ENCODE results near the gene PPP2R2B. TPM values are rescaled to one million over a fixed set of nuclear protein-coding genes. Genes with fewer than 3 reads are reported as not detected.

PPP2R2B gene
- total RNA-seq, 1 donor: not detected

DNA sequence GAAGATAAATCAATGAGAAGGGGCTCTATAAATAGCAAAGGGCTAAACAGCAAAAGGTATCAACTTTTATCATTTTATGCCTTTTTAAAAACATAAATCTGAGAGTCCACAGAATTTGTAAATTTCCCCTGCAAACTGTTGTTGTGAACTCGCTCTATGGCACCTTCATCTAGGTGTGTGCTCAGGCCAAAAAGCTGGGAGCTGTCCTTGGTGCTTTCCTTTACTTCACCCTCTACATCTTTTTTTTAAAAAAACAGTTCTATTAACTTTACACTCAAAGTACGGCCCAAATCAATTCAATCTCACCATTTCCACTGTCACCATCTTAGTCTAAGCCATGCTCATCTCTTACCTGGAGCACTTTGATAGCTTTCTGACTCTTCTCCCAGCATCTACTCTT is 254.4 kb downstream of the PPP2R2B start:
- H3K4me3 ChIP-seq (ENCODE audit: insufficient read depth, low read length): no peak overlapping the region
- H3K79me2 ChIP-seq (ENCODE audit: insufficient read depth, low read length): no peaks in the 10 kb centered on the region
- H3K36me3 ChIP-seq (ENCODE audit: insufficient read depth, low read length): no peaks in the 10 kb centered on the region
- H3K27me3 ChIP-seq (ENCODE audit: insufficient read depth, low read length): no peaks in the 10 kb centered on the region
- DNase-seq (ENCODE audit: insufficient read length, low spot score, missing footprints): no peak
- TF ChIP-seq, protein P1, sequence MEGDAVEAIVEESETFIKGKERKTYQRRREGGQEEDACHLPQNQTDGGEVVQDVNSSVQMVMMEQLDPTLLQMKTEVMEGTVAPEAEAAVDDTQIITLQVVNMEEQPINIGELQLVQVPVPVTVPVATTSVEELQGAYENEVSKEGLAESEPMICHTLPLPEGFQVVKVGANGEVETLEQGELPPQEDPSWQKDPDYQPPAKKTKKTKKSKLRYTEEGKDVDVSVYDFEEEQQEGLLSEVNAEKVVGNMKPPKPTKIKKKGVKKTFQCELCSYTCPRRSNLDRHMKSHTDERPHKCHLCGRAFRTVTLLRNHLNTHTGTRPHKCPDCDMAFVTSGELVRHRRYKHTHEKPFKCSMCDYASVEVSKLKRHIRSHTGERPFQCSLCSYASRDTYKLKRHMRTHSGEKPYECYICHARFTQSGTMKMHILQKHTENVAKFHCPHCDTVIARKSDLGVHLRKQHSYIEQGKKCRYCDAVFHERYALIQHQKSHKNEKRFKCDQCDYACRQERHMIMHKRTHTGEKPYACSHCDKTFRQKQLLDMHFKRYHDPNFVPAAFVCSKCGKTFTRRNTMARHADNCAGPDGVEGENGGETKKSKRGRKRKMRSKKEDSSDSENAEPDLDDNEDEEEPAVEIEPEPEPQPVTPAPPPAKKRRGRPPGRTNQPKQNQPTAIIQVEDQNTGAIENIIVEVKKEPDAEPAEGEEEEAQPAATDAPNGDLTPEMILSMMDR (IDR thresholded peaks at IDR 0.05; ENCODE audit: extremely low read depth, low read depth, low read length): no peak
- H4K20me1 ChIP-seq (ENCODE audit: insufficient read depth, low read length): no peaks in the 10 kb centered on the region
- no peak overlapping the region for H2AFZ ChIP-seq (ENCODE audit: low read length)
- no peaks in the 10 kb centered on the region for H3K9me3 ChIP-seq (ENCODE audit: low read depth, low read length)
- H3K4me1 ChIP-seq (ENCODE audit: insufficient read depth, low read length): no peaks in the 10 kb centered on the region
- no peak overlapping the region for H3K4me2 ChIP-seq (ENCODE audit: insufficient read depth, low read length)
- no peak overlapping the region for H3K27ac ChIP-seq (ENCODE audit: low read depth, low read length)

DNA sequence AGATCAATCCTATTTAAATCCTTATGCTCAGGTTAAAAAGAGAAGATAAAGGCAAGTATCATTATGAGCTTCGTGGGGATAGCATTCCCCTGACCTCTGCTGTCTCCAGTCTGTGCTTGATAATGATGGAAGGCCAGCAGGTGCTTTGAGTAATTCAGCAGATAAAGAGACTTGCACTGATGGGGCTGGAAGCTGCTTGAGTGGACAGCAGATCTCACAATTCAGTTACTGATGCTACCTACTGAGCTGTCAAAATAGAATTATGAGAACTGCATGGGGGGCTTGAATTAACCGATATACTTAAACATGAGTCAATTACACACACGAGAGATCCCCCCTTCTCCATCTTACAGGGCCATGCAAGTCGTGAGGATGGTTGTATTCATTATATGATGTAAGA is 254.9 kb downstream of the PPP2R2B start:
- H3K4me1 ChIP-seq (ENCODE audit: insufficient read depth, low read length): no peaks in the 10 kb centered on the region
- DNase-seq (ENCODE audit: insufficient read length, low spot score, missing footprints): no peak
- H3K36me3 ChIP-seq (ENCODE audit: insufficient read depth, low read length): no peaks in the 10 kb centered on the region
- H4K20me1 ChIP-seq (ENCODE audit: insufficient read depth, low read length): no peaks in the 10 kb centered on the region
- TF ChIP-seq, protein P1 (IDR thresholded peaks at IDR 0.05; ENCODE audit: extremely low read depth, low read depth, low read length): no peak
- no peaks in the 10 kb centered on the region for H3K9me3 ChIP-seq (ENCODE audit: low read depth, low read length)
- no peak overlapping the region for H3K27ac ChIP-seq (ENCODE audit: low read depth, low read length)
- H3K4me3 ChIP-seq (ENCODE audit: insufficient read depth, low read length): no peak overlapping the region
- no peak overlapping the region for H3K4me2 ChIP-seq (ENCODE audit: insufficient read depth, low read length)
- no peaks in the 10 kb centered on the region for H3K79me2 ChIP-seq (ENCODE audit: insufficient read depth, low read length)
- H3K27me3 ChIP-seq (ENCODE audit: insufficient read depth, low read length): no peaks in the 10 kb centered on the region
- no peak overlapping the region for H2AFZ ChIP-seq (ENCODE audit: low read length)

DNA sequence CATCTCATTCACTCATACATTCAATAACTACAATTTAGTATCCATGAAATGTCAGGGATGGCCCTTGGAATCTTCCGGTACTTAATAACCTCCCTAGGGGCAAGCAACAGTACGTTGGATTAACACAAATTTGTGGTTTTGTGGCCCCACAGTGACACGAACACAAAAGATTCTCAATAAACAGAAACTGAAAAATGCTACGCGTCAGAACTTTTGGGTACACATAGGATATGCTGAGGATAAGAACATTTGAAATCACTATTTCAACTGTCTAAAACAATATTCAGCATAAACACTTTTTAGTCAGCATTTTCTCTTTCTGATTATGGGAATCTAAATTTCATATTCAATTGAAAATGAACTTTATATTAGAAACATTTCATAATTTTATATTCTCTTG is 255.5 kb downstream of the PPP2R2B start:
- Histone ChIP-seq H3K4me1 (ENCODE audit: insufficient read depth, low read length) (no peaks in the 10 kb centered on the region), H3K79me2 (ENCODE audit: insufficient read depth, low read length) (no peaks in the 10 kb centered on the region), H2AFZ (ENCODE audit: low read length) (no peak overlapping the region), H3K36me3 (ENCODE audit: insufficient read depth, low read length) (no peaks in the 10 kb centered on the region), H3K9me3 (ENCODE audit: low read depth, low read length) (no peaks in the 10 kb centered on the region), H3K27ac (ENCODE audit: low read depth, low read length) (no peak overlapping the region), H3K27me3 (ENCODE audit: insufficient read depth, low read length) (no peaks in the 10 kb centered on the region), H4K20me1 (ENCODE audit: insufficient read depth, low read length) (no peaks in the 10 kb centered on the region), H3K4me3 (ENCODE audit: insufficient read depth, low read length) (no peak overlapping the region), H3K4me2 (ENCODE audit: insufficient read depth, low read length) (no peak overlapping the region)
- TF ChIP-seq, protein P1 (IDR thresholded peaks at IDR 0.05; ENCODE audit: extremely low read depth, low read depth, low read length): no peak
- no peak for DNase-seq (ENCODE audit: insufficient read length, low spot score, missing footprints)

DNA sequence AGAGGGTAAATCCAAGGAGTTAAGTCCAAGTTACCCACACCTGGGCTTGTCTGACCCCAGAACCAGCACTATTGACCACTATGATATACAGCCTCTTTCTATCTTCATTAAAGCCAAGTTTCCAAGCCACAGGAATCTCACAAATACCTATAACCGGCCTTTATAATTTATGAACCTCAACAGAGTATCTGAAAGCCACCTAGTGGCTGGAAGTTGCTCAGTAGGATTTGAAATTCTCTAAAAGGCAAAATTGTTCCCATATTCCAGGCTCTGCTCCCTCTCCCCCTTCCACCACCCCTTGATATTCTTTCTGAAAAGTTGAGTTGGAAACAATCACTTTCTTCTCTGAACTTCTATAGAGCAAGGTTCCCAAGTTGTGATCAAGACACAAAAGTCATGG is 256.2 kb downstream of the PPP2R2B start:
- H3K4me1 ChIP-seq (ENCODE audit: insufficient read depth, low read length): no peaks in the 10 kb centered on the region
- no peak overlapping the region for H3K27ac ChIP-seq (ENCODE audit: low read depth, low read length)
- no peak for DNase-seq (ENCODE audit: insufficient read length, low spot score, missing footprints)
- no peaks in the 10 kb centered on the region for H4K20me1 ChIP-seq (ENCODE audit: insufficient read depth, low read length)
- H3K27me3 ChIP-seq (ENCODE audit: insufficient read depth, low read length): no peaks in the 10 kb centered on the region
- H3K36me3 ChIP-seq (ENCODE audit: insufficient read depth, low read length): no peaks in the 10 kb centered on the region
- no peak overlapping the region for H3K4me2 ChIP-seq (ENCODE audit: insufficient read depth, low read length)
- H3K79me2 ChIP-seq (ENCODE audit: insufficient read depth, low read length): no peaks in the 10 kb centered on the region
- H3K4me3 ChIP-seq (ENCODE audit: insufficient read depth, low read length): no peak overlapping the region
- H3K9me3 ChIP-seq (ENCODE audit: low read depth, low read length): no peaks in the 10 kb centered on the region
- TF ChIP-seq, protein P1 (IDR thresholded peaks at IDR 0.05; ENCODE audit: extremely low read depth, low read depth, low read length): peak; percentile 36
- no peak overlapping the region for H2AFZ ChIP-seq (ENCODE audit: low read length)

All from osteoblast (primary cell).